Measurements from ENCODE around the gene NHLRC3.
A peak's percentile ranks its signal among the peaks of the same experiment; 100 is the strongest.

Gene NHLRC3

DNA sequence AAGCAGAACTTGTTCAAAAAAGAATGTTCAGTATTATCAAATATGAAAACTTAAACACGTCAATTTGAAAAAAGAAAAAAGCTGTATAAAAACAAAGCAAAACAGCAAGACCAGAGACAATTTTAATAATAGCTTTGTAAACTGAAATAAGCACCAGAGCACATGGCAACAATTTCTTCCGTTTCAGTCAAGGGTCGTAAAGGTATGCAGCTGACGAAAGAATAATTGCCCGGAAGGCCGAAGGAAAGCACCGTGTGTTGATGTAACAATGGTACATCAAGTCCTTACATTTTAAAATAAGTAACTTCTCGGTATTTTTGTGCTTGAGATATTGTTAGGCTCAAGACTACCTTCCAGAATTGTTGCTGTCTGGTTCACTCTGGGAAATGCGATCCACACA lies 2.0 kb upstream of the NHLRC3 start:
- no peak for DNase-seq (ENCODE audit: extremely low read depth, insufficient read length)
- H3K4me3 ChIP-seq (replicated peaks; ENCODE audit: low read depth, low read length): peak overlapping the region; percentile 82
- H3K27me3 ChIP-seq (replicated peaks; ENCODE audit: control insufficient read depth, insufficient read depth, low read length): no peaks in the 10 kb centered on the region
- H3K36me3 ChIP-seq (ENCODE audit: control insufficient read depth, insufficient read depth, low read length): peaks cover 1% of the 10 kb centered on the region; the same call in 1 of the 2 replicates
- TF ChIP-seq, protein P1, sequence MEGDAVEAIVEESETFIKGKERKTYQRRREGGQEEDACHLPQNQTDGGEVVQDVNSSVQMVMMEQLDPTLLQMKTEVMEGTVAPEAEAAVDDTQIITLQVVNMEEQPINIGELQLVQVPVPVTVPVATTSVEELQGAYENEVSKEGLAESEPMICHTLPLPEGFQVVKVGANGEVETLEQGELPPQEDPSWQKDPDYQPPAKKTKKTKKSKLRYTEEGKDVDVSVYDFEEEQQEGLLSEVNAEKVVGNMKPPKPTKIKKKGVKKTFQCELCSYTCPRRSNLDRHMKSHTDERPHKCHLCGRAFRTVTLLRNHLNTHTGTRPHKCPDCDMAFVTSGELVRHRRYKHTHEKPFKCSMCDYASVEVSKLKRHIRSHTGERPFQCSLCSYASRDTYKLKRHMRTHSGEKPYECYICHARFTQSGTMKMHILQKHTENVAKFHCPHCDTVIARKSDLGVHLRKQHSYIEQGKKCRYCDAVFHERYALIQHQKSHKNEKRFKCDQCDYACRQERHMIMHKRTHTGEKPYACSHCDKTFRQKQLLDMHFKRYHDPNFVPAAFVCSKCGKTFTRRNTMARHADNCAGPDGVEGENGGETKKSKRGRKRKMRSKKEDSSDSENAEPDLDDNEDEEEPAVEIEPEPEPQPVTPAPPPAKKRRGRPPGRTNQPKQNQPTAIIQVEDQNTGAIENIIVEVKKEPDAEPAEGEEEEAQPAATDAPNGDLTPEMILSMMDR (IDR thresholded peaks at IDR 0.05; ENCODE audit: insufficient read depth, low read length, poor library complexity, severe bottlenecking): no peak

DNA sequence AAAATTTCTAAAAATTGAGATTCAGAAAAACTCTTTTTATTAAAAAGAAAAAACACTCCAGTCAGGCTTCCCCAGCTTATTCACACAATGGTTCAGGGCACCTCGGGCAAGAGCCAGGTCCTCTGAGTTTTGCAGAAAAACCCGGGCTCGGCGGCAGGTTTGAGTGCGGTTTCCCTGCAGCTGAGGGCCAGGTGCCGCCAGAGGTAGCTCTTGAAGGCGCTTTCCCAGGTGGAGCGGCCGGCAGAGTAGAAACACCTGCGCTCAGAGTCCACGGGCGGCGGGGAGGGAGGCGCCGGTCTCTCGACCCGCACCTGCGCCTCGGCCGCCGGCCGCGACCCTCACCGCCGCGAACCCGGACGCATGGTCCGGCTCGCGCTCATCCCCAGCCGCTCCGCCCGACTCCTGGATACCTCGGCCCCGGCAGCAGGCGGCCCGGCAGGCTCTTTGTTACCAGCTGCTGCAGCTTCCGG lies 811 bp upstream of the NHLRC3 start:
- Histone ChIP-seq H3K27me3 (replicated peaks; ENCODE audit: control insufficient read depth, insufficient read depth, low read length) (no peaks in the 10 kb centered on the region), H3K36me3 (ENCODE audit: control insufficient read depth, insufficient read depth, low read length) (no peaks in the 10 kb centered on the region), H3K4me3 (replicated peaks; ENCODE audit: low read depth, low read length) (peak overlapping the region; percentile 82)
- DNase-seq (ENCODE audit: extremely low read depth, insufficient read length): no peak
- TF ChIP-seq, protein P1 (IDR thresholded peaks at IDR 0.05; ENCODE audit: insufficient read depth, low read length, poor library complexity, severe bottlenecking): no peak

DNA sequence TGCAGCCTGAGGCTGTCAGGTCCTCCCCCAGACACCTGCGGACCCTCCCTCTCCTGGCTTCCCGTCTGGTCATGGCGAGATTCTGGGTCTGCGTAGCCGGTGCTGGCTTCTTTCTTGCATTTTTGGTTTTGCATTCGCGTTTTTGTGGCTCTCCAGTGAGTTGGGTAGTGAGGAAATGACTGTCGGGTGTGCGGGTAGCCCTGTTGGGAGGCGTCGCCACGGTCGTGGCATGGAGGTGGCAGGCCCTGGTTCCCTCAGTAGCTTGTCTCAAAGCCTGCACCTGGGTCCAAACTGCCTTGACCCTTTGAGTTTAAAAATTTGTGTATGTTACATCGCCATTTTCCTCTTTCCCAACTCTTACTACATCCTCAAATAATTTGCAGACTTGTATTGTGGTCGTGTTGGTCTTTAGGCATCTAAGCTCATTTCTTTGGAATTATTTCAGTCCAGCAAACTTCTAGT lies 344 bp downstream of the NHLRC3 start:
- DNase-seq (ENCODE audit: extremely low read depth, insufficient read length): no peak
- Histone ChIP-seq H3K4me3 (replicated peaks; ENCODE audit: low read depth, low read length) (peak overlapping the region; percentile 82), H3K36me3 (ENCODE audit: control insufficient read depth, insufficient read depth, low read length) (no peaks in the 10 kb centered on the region), H3K27me3 (replicated peaks; ENCODE audit: control insufficient read depth, insufficient read depth, low read length) (no peaks in the 10 kb centered on the region)
- TF ChIP-seq, protein P1 (IDR thresholded peaks at IDR 0.05; ENCODE audit: insufficient read depth, low read length, poor library complexity, severe bottlenecking): no peak

DNA sequence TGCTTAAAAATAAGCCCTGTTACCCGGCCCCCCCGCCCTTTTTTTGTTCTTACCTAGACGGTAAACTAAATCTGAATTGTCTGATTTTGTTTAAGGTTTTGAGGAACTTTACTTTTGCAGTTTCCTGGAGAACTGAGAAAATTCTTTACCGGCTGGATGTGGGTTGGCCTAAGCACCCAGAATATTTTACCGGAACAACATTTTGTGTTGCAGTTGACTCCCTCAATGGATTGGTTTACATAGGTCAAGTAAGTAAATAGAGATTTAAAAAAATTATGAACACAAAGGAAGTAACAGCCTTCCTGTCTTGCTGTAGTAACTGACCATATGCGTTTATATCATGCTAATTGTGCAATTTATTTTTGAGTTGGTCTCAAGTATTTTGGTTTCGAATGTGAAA lies 785 bp downstream of the NHLRC3 start:
- H3K36me3 ChIP-seq (ENCODE audit: control insufficient read depth, insufficient read depth, low read length): no peaks in the 10 kb centered on the region
- no peak for DNase-seq (ENCODE audit: extremely low read depth, insufficient read length)
- peak overlapping the region; percentile 82 for H3K4me3 ChIP-seq (replicated peaks; ENCODE audit: low read depth, low read length)
- TF ChIP-seq, protein P1 (IDR thresholded peaks at IDR 0.05; ENCODE audit: insufficient read depth, low read length, poor library complexity, severe bottlenecking): no peak
- no peaks in the 10 kb centered on the region for H3K27me3 ChIP-seq (replicated peaks; ENCODE audit: control insufficient read depth, insufficient read depth, low read length)

GRCh38 chr13:39040206-39040605 lies 1.9 kb downstream of the NHLRC3 start:
- H3K36me3 ChIP-seq (ENCODE audit: control insufficient read depth, insufficient read depth, low read length): no peaks in the 10 kb centered on the region
- H3K27me3 ChIP-seq (replicated peaks; ENCODE audit: control insufficient read depth, insufficient read depth, low read length): no peaks in the 10 kb centered on the region
- H3K4me3 ChIP-seq (replicated peaks; ENCODE audit: low read depth, low read length): no peak overlapping the region
- TF ChIP-seq, protein P1 (IDR thresholded peaks at IDR 0.05; ENCODE audit: insufficient read depth, low read length, poor library complexity, severe bottlenecking): no peak
- DNase-seq (ENCODE audit: extremely low read depth, insufficient read length): no peak

DNA sequence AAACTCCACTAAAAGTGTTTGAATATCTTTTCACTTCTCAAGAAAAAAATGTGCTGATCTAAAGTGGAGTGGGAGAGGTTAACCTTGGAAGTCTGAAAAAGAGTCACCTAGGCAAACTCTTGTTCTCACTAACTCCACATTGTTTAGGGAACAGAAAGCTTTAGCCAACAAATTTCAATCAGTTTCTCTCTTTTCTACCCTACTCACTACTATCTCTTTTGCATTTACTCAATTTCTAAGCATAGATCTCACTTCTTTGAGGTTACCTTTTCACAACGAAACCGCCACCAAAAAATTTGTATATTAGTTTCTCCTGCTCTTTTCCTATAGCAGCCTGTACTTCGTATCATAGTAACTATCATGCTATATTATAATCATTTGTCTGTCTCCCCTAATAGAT lies 6.3 kb downstream of the NHLRC3 start:
- DNase-seq (ENCODE audit: extremely low read depth, insufficient read length): no peak
- no peaks in the 10 kb centered on the region for H3K27me3 ChIP-seq (replicated peaks; ENCODE audit: control insufficient read depth, insufficient read depth, low read length)
- TF ChIP-seq, protein P1 (IDR thresholded peaks at IDR 0.05; ENCODE audit: insufficient read depth, low read length, poor library complexity, severe bottlenecking): no peak
- H3K36me3 ChIP-seq (ENCODE audit: control insufficient read depth, insufficient read depth, low read length): no peaks in the 10 kb centered on the region
- H3K4me3 ChIP-seq (replicated peaks; ENCODE audit: low read depth, low read length): no peak overlapping the region

Measured in GM06990 (cell line).